Measurements from ENCODE around the gene RBMS1. TPM values are rescaled to one million over a fixed set of nuclear protein-coding genes. Genes with fewer than 3 reads are reported as not detected.
"Not testable (repeated sequence)": the region's sequence is repeated elsewhere in the genome, so short reads cannot be mapped to it uniquely, and the experiment has no call there.

RBMS1 gene
- total RNA-seq, 1 experiment from 2014 or later: 86.6 TPM

- Histone ChIP-seq H3K4me1 (peaks cover 3% of the 10 kb centered on the region), H3K27me3 (no peaks in the 10 kb centered on the region), H3K27ac (peak overlapping the region; percentile 86; the same call in 1 of the 2 replicates), H3K9me3 (replicated peaks) (no peaks in the 10 kb centered on the region), H3K4me3 (peak overlapping the region; percentile 91), H3K36me3 (no peaks in the 10 kb centered on the region)
- DNase-seq: no peak
Measured at GRCh38 chr2:160490733-160491685, 2.6 kb downstream of the RBMS1 start.

GRCh38 chr2:160489111-160489510, 4.5 kb downstream of the RBMS1 start:
- Histone ChIP-seq H3K4me3 (no peak overlapping the region), H3K9me3 (replicated peaks) (no peaks in the 10 kb centered on the region), H3K36me3 (no peaks in the 10 kb centered on the region), H3K27ac (no peak overlapping the region), H3K27me3 (no peaks in the 10 kb centered on the region), H3K4me1 (peaks cover 3% of the 10 kb centered on the region; the same call in 1 of the 2 replicates)
- DNase-seq: no peak

- H3K4me1 ChIP-seq; H3K36me3 ChIP-seq; H3K27me3 ChIP-seq; H3K4me3 ChIP-seq; H3K9me3 ChIP-seq (replicated peaks); DNase-seq; H3K27ac ChIP-seq: not testable (repeated sequence)
Measured at GRCh38 chr2:160488289-160488688, 5.3 kb downstream of the RBMS1 start.

- Histone ChIP-seq H3K4me3 (no peak overlapping the region), H3K36me3 (no peaks in the 10 kb centered on the region), H3K27me3 (no peaks in the 10 kb centered on the region), H3K9me3 (replicated peaks) (no peaks in the 10 kb centered on the region), H3K27ac (no peak overlapping the region), H3K4me1 (peaks cover 3% of the 10 kb centered on the region; the same call in 1 of the 2 replicates)
- no peak for DNase-seq
Measured at GRCh38 chr2:160486341-160486740, 7.3 kb downstream of the RBMS1 start.

DNA sequence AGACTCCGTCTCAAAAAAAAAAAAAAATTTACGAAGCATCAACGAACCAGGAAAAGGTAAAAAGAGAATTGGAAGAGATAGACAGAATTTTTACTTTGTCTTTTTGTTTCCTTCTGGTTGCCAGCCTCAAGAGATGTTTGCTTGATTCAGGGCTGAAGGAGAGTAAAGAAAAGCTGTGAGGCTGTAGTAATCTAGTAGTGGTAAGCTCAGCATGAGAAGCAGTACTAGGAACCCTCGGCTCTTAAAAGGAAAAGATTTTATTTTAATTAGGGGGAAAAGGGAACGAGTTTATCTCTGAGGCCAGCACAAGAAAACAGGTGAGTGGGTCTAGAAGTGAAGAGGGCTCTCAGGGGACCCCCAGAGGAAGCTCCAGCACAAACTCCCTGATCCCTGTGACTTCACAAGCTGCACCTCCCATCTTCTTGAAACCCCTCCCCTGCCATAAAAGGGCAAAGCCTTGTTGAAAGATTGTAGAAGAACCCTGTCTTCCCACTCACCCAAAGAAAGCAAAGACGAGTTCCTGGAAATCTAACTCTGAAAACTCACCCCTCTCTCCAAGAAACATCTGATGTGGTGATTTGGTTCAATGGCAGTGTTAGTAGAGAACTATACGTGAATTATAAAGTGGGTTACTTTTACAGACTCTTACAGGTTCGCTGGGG, 8.6 kb downstream of the RBMS1 start:
- Histone ChIP-seq H3K27me3 (no peaks in the 10 kb centered on the region), H3K4me1 (no peaks in the 10 kb centered on the region), H3K9me3 (replicated peaks) (no peaks in the 10 kb centered on the region), H3K36me3 (no peaks in the 10 kb centered on the region), H3K4me3 (no peak overlapping the region), H3K27ac (no peak overlapping the region)
- DNase-seq: no peak

GRCh38 chr2:160482673-160483072, 10.9 kb downstream of the RBMS1 start:
- H3K9me3 ChIP-seq (replicated peaks): no peaks in the 10 kb centered on the region
- no peak overlapping the region for H3K4me3 ChIP-seq
- H3K27ac ChIP-seq: no peak overlapping the region
- H3K27me3 ChIP-seq: no peaks in the 10 kb centered on the region
- H3K36me3 ChIP-seq: no peaks in the 10 kb centered on the region
- no peaks in the 10 kb centered on the region for H3K4me1 ChIP-seq
- no peak for DNase-seq

DNA sequence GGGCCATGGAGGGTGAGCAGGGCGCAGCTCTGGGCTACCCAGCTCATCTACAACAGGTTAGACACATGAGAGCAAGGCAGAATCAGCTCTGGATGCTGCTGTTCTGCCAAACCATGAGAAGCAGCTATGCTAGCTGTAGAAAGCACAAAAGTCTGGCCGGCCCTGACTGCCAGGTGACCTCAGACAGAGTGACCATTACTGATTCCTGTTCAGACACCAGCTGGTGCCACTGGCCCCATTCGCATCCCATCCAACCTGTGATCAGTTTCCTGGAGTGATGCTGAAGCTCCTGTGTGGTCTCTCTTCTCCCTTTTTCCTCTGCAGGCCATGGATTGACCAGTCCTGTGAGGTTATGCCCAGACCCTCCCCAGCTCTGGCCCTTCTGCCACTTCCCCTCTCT, 14.3 kb downstream of the RBMS1 start:
- no peaks in the 10 kb centered on the region for H3K27me3 ChIP-seq
- H3K4me1 ChIP-seq: peaks cover 11% of the 10 kb centered on the region
- DNase-seq: no peak

DNA sequence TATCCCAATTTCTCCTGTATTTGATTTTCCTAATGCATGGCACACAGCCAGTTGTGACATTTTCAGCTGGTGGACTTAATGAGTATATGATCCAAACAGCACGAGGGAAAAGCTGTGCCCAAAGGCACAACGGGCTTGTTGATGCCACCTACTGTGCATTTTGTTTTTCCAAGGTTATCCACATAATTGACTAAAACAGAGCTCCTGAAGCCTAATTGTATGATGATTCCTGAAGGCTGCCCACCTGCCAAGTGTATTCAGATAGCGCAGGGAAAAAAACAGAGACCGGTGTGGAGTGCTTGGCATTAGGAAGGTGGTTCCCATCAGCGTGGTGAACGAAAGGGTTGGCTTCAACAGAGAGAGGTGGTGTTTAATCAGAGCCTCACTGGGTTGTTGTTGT, 14.9 kb downstream of the RBMS1 start:
- Histone ChIP-seq H3K4me1 (peaks cover 16% of the 10 kb centered on the region), H3K27ac (no peak overlapping the region), H3K9me3 (replicated peaks) (no peaks in the 10 kb centered on the region), H3K36me3 (no peaks in the 10 kb centered on the region), H3K27me3 (no peaks in the 10 kb centered on the region), H3K4me3 (no peak overlapping the region)
- DNase-seq: no peak

More for the DNA sequence above, 14.3 kb downstream of the RBMS1 start:
- no peak overlapping the region for H3K27ac ChIP-seq
- H3K9me3 ChIP-seq (replicated peaks): no peaks in the 10 kb centered on the region
- H3K36me3 ChIP-seq: no peaks in the 10 kb centered on the region
- no peak overlapping the region for H3K4me3 ChIP-seq

DNA sequence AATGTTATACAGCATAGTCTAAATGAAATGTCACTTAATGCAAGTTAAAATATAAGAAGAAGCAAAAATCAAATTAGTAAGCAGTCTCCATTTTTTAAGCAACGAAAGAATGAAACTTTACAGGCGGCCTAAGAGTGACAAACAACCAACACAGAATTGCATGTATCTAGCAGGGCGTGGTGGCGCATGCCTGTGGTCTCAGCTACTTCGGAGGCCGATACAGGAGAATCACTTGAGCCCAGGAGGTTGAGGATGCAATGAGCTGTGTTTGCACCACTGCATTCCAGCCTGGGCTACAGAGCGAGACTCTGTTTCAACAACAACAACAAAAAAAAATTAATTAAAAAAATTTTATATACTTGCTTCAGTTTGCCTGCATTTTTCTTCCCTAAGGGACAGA, 16.6 kb downstream of the RBMS1 start:
- peaks cover 28% of the 10 kb centered on the region for H3K4me1 ChIP-seq
- no peak for DNase-seq
- no peaks in the 10 kb centered on the region for H3K27me3 ChIP-seq
- no peak overlapping the region for H3K4me3 ChIP-seq
- H3K27ac ChIP-seq: no peak overlapping the region
- no peaks in the 10 kb centered on the region for H3K9me3 ChIP-seq (replicated peaks)
- no peaks in the 10 kb centered on the region for H3K36me3 ChIP-seq

DNA sequence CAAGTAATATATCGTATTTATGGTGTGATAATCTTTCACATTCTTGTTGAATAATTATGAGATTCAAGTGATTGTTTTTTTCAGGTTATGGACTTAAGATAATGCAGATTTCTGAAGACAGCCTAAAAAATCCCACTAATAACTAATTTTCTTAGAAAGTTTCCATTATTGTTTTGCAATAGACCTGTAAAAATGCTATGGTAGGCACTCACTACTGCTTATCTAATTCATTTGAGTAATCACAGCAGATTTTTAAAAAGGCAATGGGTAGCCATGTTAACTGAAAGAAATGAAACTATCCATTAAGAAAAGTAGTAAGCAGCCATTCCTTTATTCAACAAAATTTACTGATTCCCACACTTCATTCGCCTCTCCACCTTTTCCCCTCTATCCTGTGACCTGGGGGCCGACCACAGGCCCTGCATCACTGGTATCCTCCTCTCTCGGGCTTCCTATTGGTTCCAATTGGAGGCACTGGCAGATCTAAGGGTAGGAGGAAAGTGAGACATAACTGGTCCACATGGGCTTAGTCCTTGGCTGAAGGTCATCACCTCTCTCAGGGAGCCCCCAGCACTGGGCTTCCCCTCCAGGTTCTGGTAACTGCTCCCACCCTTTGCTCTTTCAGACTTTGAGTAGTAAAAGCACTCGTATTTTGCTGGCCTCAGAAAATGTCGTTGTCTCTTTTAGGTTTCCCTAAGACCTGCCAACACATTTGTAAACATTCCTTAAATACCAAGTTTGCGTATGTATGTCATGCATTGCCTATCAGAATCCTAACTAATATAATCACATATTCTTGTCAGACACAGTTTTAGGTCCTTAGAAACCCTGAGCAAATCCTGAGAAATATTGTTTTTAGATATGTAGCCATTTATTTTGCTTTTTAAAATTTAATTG, 18.5 kb downstream of the RBMS1 start:
- Histone ChIP-seq H3K4me3 (no peak overlapping the region), H3K4me1 (peaks cover 28% of the 10 kb centered on the region), H3K27me3 (no peaks in the 10 kb centered on the region), H3K36me3 (no peaks in the 10 kb centered on the region), H3K27ac (no peak overlapping the region), H3K9me3 (replicated peaks) (no peaks in the 10 kb centered on the region)
- no peak for DNase-seq

GRCh38 chr2:160474319-160474645, 19.3 kb downstream of the RBMS1 start:
- 0 out of 2 replicates have a peak overlapping the region, but pooled peaks have one; percentile 3 for H3K4me3 ChIP-seq
- no peak overlapping the region; the same call in 1 of the 2 replicates for H3K27ac ChIP-seq
- peak in 1 of 2 experiments; percentile 40 for DNase-seq
- H3K36me3 ChIP-seq: no peaks in the 10 kb centered on the region
- no peaks in the 10 kb centered on the region for H3K27me3 ChIP-seq
- peaks cover 28% of the 10 kb centered on the region for H3K4me1 ChIP-seq
- no peaks in the 10 kb centered on the region for H3K9me3 ChIP-seq (replicated peaks)

DNA sequence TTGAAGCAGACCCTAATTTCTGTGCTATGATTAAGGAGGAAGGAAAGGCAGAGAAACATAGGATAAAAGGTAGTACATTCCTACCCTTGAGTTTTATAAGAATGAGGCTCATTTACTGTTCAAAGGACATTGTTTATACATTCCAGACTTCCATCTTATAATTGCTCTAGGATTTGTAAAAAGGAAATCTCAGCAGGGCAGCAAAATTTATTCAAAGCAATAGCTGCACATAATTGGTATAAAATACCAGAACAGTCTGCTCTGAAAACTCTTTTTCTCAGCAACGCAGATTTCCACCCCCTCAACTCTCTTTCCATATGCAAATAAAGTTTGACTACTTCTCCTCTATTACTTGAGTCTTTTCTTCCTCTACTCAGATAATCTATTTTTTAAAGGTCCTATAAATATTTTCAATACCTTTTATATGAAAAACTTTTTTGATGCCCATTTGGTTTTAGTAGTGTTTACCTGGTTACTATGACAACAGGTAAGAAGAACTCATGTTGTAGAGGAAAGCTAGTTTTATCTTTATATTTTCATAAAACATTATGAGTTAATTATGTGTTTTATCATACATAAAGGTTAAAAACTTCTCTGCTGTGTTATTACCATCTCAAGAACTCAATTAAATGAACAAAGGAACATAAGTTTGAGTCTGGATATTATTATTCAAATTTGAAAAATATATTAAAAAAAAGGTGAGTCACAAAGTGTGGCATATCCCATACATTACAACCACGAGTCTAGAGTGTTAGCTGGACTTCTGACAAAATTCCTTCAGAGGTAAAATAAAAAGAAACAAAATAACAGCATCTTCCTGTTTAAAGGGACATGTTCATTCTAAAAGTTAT, 19.9 kb downstream of the RBMS1 start:
- no peak overlapping the region; the same call in 1 of the 2 replicates for H3K27ac ChIP-seq
- H3K4me3 ChIP-seq: 0 out of 2 replicates have a peak overlapping the region, but pooled peaks have one; percentile 3
- no peaks in the 10 kb centered on the region for H3K36me3 ChIP-seq
- H3K27me3 ChIP-seq: no peaks in the 10 kb centered on the region
- H3K4me1 ChIP-seq: peaks cover 28% of the 10 kb centered on the region
- H3K9me3 ChIP-seq (replicated peaks): no peaks in the 10 kb centered on the region
- DNase-seq: no peak

DNA sequence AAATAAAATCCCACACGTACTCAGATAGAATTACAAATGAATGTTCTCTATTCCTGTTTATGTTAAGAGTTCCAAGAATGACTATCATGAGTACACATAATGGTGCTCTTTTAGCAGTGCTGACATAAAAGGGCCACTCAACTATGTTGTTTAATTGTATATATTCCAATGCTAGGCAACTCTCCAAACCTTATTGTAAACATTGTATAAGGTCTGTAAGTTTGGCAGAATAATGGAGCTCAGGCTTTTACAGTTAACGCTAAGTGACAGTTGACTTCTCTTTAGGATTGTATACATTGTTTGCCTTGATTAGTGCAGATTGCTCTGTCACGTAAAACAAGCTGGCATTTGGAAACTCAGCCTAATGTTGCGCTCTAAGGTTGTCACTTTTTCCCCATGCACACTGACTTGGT, 20.8 kb downstream of the RBMS1 start:
- H3K4me1 ChIP-seq: peaks cover 28% of the 10 kb centered on the region

GRCh38 chr2:160471950-160472349, 21.7 kb downstream of the RBMS1 start:
- Histone ChIP-seq H3K36me3 (no peaks in the 10 kb centered on the region), H3K27ac (no peak overlapping the region), H3K4me3 (no peak overlapping the region), H3K4me1 (peaks cover 28% of the 10 kb centered on the region), H3K9me3 (replicated peaks) (no peaks in the 10 kb centered on the region), H3K27me3 (no peaks in the 10 kb centered on the region)
- DNase-seq: no peak

More for the DNA sequence above, 20.8 kb downstream of the RBMS1 start:
- Histone ChIP-seq H3K9me3 (replicated peaks) (no peaks in the 10 kb centered on the region), H3K4me3 (no peak overlapping the region), H3K36me3 (no peaks in the 10 kb centered on the region), H3K27ac (no peak overlapping the region), H3K27me3 (no peaks in the 10 kb centered on the region)
- DNase-seq: no peak
